IMR-90 (cell line): ENCODE results near the gene MKRN2OS.

Experiments used
- BHLHE40 ChIP-seq: fragments of 150-350 bp; IDR thresholded peaks from 2 replicates; pipeline ENCODE4 v1.6.1; 2016; ENCODE audit warnings: mild to moderate bottlenecking, low read depth, low read length
- FOS ChIP-seq: fragments of 150-350 bp; IDR thresholded peaks from 2 replicates; pipeline ENCODE4 v1.6.1; 2016; ENCODE audit warnings: low read depth, low read length
- MXI1 ChIP-seq: IDR thresholded peaks from 2 replicates; pipeline ENCODE4 v1.6.1; 2012; ENCODE audit warnings: low read depth, mild to moderate bottlenecking, low read length, moderate library complexity, borderline replicate concordance
- POLR2A ChIP-seq: IDR thresholded peaks from 2 replicates; pipeline ENCODE4 v1.6.1; 2012; ENCODE audit warnings: mild to moderate bottlenecking, low read depth, low read length
- RCOR1 ChIP-seq: IDR thresholded peaks from 2 replicates; pipeline ENCODE4 v1.6.1; 2012; ENCODE audit warnings: mild to moderate bottlenecking, low read length, improper control_type of control experiment; ENCODE audit not compliant: insufficient replicate concordance
- SMC3 ChIP-seq: fragments of 150-350 bp; IDR thresholded peaks from 2 replicates; pipeline ENCODE4 v1.6.1; 2016; ENCODE audit warnings: low read depth, mild to moderate bottlenecking, antibody characterized with exemption, low read length, moderate library complexity
- TF ChIP-seq, protein P1 (sequence below): conservative IDR thresholded peaks from 2 replicates; pipeline ENCODE4 v1.5.1; 2012; ENCODE audit warnings: mild to moderate bottlenecking, low read depth, low read length, improper control_type of control experiment
- TF ChIP-seq, protein P2 (sequence below): fragments of 150-350 bp; IDR thresholded peaks from 2 replicates; pipeline ENCODE4 v1.6.1; 2017; ENCODE audit warnings: mild to moderate bottlenecking, antibody characterized with exemption, low read length, low read depth

DNA sequence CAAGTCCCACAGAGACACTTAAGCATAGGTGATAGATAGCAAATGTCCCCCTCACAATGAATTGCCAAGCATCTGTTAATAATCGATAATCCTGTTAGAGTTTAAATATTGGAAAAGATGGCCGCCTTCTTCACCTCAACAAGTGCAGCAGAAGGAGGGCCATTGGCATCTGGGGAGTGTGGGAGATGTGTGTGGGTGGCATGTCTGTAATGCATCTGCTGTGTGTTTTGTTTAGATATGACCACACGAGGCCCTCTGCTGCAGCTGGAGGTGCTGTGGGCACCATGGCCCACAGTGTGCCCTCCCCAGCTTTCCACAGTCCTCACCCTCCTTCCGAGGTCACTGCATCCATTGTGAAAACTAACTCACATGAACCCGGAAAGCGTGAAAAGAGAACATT is 24.5 kb upstream of the MKRN2OS start:
- TF ChIP-seq, protein P1, sequence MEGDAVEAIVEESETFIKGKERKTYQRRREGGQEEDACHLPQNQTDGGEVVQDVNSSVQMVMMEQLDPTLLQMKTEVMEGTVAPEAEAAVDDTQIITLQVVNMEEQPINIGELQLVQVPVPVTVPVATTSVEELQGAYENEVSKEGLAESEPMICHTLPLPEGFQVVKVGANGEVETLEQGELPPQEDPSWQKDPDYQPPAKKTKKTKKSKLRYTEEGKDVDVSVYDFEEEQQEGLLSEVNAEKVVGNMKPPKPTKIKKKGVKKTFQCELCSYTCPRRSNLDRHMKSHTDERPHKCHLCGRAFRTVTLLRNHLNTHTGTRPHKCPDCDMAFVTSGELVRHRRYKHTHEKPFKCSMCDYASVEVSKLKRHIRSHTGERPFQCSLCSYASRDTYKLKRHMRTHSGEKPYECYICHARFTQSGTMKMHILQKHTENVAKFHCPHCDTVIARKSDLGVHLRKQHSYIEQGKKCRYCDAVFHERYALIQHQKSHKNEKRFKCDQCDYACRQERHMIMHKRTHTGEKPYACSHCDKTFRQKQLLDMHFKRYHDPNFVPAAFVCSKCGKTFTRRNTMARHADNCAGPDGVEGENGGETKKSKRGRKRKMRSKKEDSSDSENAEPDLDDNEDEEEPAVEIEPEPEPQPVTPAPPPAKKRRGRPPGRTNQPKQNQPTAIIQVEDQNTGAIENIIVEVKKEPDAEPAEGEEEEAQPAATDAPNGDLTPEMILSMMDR: no peak
- no peak for TF ChIP-seq POLR2A
- TF ChIP-seq FOS: no peak
- TF ChIP-seq SMC3: no peak
- no peak for TF ChIP-seq MXI1
- no peak for TF ChIP-seq BHLHE40
- no peak for TF ChIP-seq RCOR1
- TF ChIP-seq, protein P2, sequence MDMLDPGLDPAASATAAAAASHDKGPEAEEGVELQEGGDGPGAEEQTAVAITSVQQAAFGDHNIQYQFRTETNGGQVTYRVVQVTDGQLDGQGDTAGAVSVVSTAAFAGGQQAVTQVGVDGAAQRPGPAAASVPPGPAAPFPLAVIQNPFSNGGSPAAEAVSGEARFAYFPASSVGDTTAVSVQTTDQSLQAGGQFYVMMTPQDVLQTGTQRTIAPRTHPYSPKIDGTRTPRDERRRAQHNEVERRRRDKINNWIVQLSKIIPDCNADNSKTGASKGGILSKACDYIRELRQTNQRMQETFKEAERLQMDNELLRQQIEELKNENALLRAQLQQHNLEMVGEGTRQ: no peak
